ENCODE data around the gene CD58.
"Not testable (repeated sequence)": the region's sequence is repeated elsewhere in the genome, so short reads cannot be mapped to it uniquely, and the experiment has no call there.

CD58 gene

GRCh38 chr1:116570358-116571214, at the start of gene CD58:
TSS of gene CD58 (minus strand) at chr1:116571026. CDS start at chr1:116570972, 54 bp downstream.
- peak; percentile 92 for DNase-seq

- not testable (repeated sequence) for DNase-seq
Measured at GRCh38 chr1:116620392-116620791, 49.6 kb upstream of the CD58 start.

GRCh38 chr1:116619106-116619505, 48.3 kb upstream of the CD58 start:
- not testable (repeated sequence) for DNase-seq

GRCh38 chr1:116617808-116618207, 47.0 kb upstream of the CD58 start:
- DNase-seq, result not testable (repeated sequence)

GRCh38 chr1:116613825-116614224, 43.0 kb upstream of the CD58 start:
- DNase-seq, result not testable (repeated sequence)

GRCh38 chr1:116609801-116610371, 39.1 kb upstream of the CD58 start:
- DNase-seq, result not testable (repeated sequence)

- DNase-seq, result not testable (repeated sequence)
Measured at GRCh38 chr1:116608841-116609240, 38.0 kb upstream of the CD58 start.

GRCh38 chr1:116608151-116608550, 37.3 kb upstream of the CD58 start:
- not testable (repeated sequence) for DNase-seq

GRCh38 chr1:116607463-116607862, 36.6 kb upstream of the CD58 start:
- not testable (repeated sequence) for DNase-seq

- DNase-seq, result not testable (repeated sequence)
Measured at GRCh38 chr1:116606067-116606466, 35.2 kb upstream of the CD58 start.

GRCh38 chr1:116605315-116605714, 34.5 kb upstream of the CD58 start:
- DNase-seq, result no peak

- not testable (repeated sequence) for DNase-seq
Measured at GRCh38 chr1:116604408-116604807, 33.6 kb upstream of the CD58 start.

- DNase-seq, result not testable (repeated sequence)
Measured at GRCh38 chr1:116603646-116604045, 32.8 kb upstream of the CD58 start.

- not testable (repeated sequence) for DNase-seq
Measured at GRCh38 chr1:116599369-116599768, 28.5 kb upstream of the CD58 start.

- DNase-seq, result not testable (repeated sequence)
Measured at GRCh38 chr1:116598420-116599036, 27.7 kb upstream of the CD58 start.

- DNase-seq, result not testable (repeated sequence)
Measured at GRCh38 chr1:116597388-116597787, 26.6 kb upstream of the CD58 start.

GRCh38 chr1:116596742-116597307, 26.0 kb upstream of the CD58 start:
- DNase-seq, result not testable (repeated sequence)

GRCh38 chr1:116595946-116596741, 25.3 kb upstream of the CD58 start:
- not testable (repeated sequence) for DNase-seq

GRCh38 chr1:116595065-116595840, 24.4 kb upstream of the CD58 start:
- not testable (repeated sequence) for DNase-seq

- DNase-seq, result not testable (repeated sequence)
Measured at GRCh38 chr1:116593977-116594376, 23.2 kb upstream of the CD58 start.

- DNase-seq, result not testable (repeated sequence)
Measured at GRCh38 chr1:116593401-116593800, 22.6 kb upstream of the CD58 start.

Measured in activated CD8-positive, alpha-beta memory T cell treated with anti-CD3 and anti-CD28 coated beads for 24 hours (primary cell).